Liver (tissue), 9 donors: Measurements from ENCODE around the gene UTF1. TPM values are rescaled to one million over a fixed set of nuclear protein-coding genes. Genes with fewer than 3 reads are reported as not detected.

Experiments used
- DNase-seq: peaks from one replicate; pipeline ENCODE4 v3.0.0-alpha.2; 2017; ENCODE audit warnings: low spot score
- H3K27ac ChIP-seq, 2 donors: one replicate each; pipeline ENCODE4 v1.7.0; 2013; ENCODE audit warnings: inconsistent platforms in 2 of 2, low read length in 2 of 2, control low read depth in 1 of 2, low read depth in 1 of 2, mild to moderate bottlenecking in 1 of 2
- H3K27me3 ChIP-seq, 4 donors: one replicate each; pipeline versions ENCODE4 v1.6.1 to v1.7.0; 2013; ENCODE audit warnings: low read length in 3 of 4, inconsistent platforms in 1 of 4, mild to moderate bottlenecking in 1 of 4, moderate library complexity in 1 of 4; ENCODE audit not compliant: control insufficient read depth in 4 of 4, insufficient read depth in 4 of 4
- H3K36me3 ChIP-seq, 4 donors: one replicate each; pipeline versions ENCODE4 v1.6.1 to v1.7.0; 2013; ENCODE audit warnings: low read length in 3 of 4, mild to moderate bottlenecking in 3 of 4, low read depth in 1 of 4, moderate library complexity in 1 of 4; ENCODE audit not compliant: control insufficient read depth in 4 of 4, insufficient read depth in 3 of 4
- H3K4me1 ChIP-seq, 4 donors: one replicate each; pipeline versions ENCODE4 v1.6.1 to v1.7.0; 2013; ENCODE audit warnings: low read length in 3 of 4, mild to moderate bottlenecking in 3 of 4, moderate library complexity in 1 of 4; ENCODE audit not compliant: control insufficient read depth in 4 of 4, insufficient read depth in 4 of 4
- H3K4me3 ChIP-seq, 3 donors: one replicate each; pipeline versions ENCODE4 v1.6.1 to v1.7.0; 2013; ENCODE audit warnings: low read length in 3 of 3, control low read depth in 1 of 3, low read depth in 1 of 3, mild to moderate bottlenecking in 1 of 3
- H3K9ac ChIP-seq, 2 donors: one replicate each; pipeline ENCODE4 v1.7.0; 2013; ENCODE audit warnings: low read length in 2 of 2, mild to moderate bottlenecking in 2 of 2, moderate library complexity in 2 of 2, control low read depth in 1 of 2, low read depth in 1 of 2
- H3K9me3 ChIP-seq, 4 donors: one replicate each; pipeline versions ENCODE4 v1.6.1 to v1.7.0; 2013; ENCODE audit warnings: low read length in 3 of 4; ENCODE audit not compliant: control insufficient read depth in 4 of 4
- CTCF ChIP-seq: fragments of 150-350 bp; IDR thresholded peaks from 2 replicates; pipeline ENCODE4 v1.5.1; 2017; ENCODE audit warnings: improper control_type of control experiment, low read depth, low read length; ENCODE audit not compliant: missing input control
- EGR1 ChIP-seq, 2 donors: IDR thresholded peaks; 2 replicates each; pipeline ENCODE4 v1.6.1; 2016 to 2018; ENCODE audit warnings: antibody characterized with exemption in 2 of 2, low read depth in 2 of 2
- FOXA1 ChIP-seq: IDR thresholded peaks from 2 replicates; pipeline ENCODE4 v1.6.1; 2016; ENCODE audit warnings: antibody characterized with exemption
- FOXA2 ChIP-seq: IDR thresholded peaks from 2 replicates; pipeline ENCODE4 v1.6.1; 2016; ENCODE audit warnings: antibody characterized with exemption
- GABPA ChIP-seq, 2 donors: IDR thresholded peaks in 1 of 2; conservative IDR thresholded peaks in 1 of 2; 2 replicates each; pipeline ENCODE4 v1.6.1; 2016; ENCODE audit warnings: antibody characterized with exemption in 2 of 2, mild to moderate bottlenecking in 1 of 2, moderate library complexity in 1 of 2
- HNF4A ChIP-seq, 2 donors: conservative IDR thresholded peaks; 2 replicates each; pipeline ENCODE4 v1.6.1; 2016; ENCODE audit warnings: antibody characterized with exemption in 2 of 2, mild to moderate bottlenecking in 2 of 2
- HNF4G ChIP-seq: IDR thresholded peaks from 2 replicates; pipeline ENCODE4 v1.6.1; 2016; ENCODE audit warnings: antibody characterized with exemption
- JUND ChIP-seq, 2 donors: IDR thresholded peaks; 2 replicates each; pipeline ENCODE4 v1.6.1; 2016; ENCODE audit warnings: antibody characterized with exemption in 2 of 2
- MAX ChIP-seq: IDR thresholded peaks from 2 replicates; pipeline ENCODE4 v1.6.1; 2016; ENCODE audit warnings: antibody characterized with exemption
- NR2F2 ChIP-seq: IDR thresholded peaks from 2 replicates; pipeline ENCODE4 v1.6.1; 2016; ENCODE audit warnings: antibody characterized with exemption
- RXRA ChIP-seq, 2 donors: IDR thresholded peaks; 2 replicates each; pipeline ENCODE4 v1.6.1; 2017 to 2018; ENCODE audit warnings: antibody characterized with exemption in 2 of 2, mild to moderate bottlenecking in 1 of 2
- SP1 ChIP-seq: IDR thresholded peaks from 2 replicates; pipeline ENCODE4 v1.6.1; 2018; ENCODE audit warnings: antibody characterized with exemption, mild to moderate bottlenecking
- TAF1 ChIP-seq: conservative IDR thresholded peaks from 2 replicates; pipeline ENCODE4 v1.6.1; 2016; ENCODE audit warnings: antibody characterized with exemption, mild to moderate bottlenecking
- YY1 ChIP-seq: IDR thresholded peaks from 2 replicates; pipeline ENCODE4 v1.6.1; 2016; ENCODE audit warnings: antibody characterized with exemption, mild to moderate bottlenecking
- ZBTB33 ChIP-seq: IDR thresholded peaks from 2 replicates; pipeline ENCODE4 v1.6.1; 2016; ENCODE audit warnings: antibody characterized with exemption
- WGBS: extraction: QIAGEN DNeasy Blood & Tissue Kit; methylation state at CpG from one replicate; pipeline ENCODE4 v1.1.7; 2013; 5-methylcytosine and 5-hydroxymethylcytosine counted together
- polyA plus RNA-seq, 2 donors: library from polyadenylated mRNA; stranded (reverse) in 1 of 2; unstranded in 1 of 2; fragments of 200-250 nt in 1 of 2; fragments of >200 nt in 1 of 2; fragmentation: Nextera tagmentation in 1 of 2; extraction: Ambion mirVana in 1 of 2; gene quantifications; one replicate each; pipeline versions ENCODE4 v1.2.1 to v1.2.3, GENCODE V29; 2013 to 2015
- total RNA-seq, 2 donors: library from RNA; depleted of rRNA; stranded (reverse); fragments of >200 nt; gene quantifications; one replicate each; pipeline ENCODE4 v1.2.3, GENCODE V29; 2014
- TF ChIP-seq, protein P1 (sequence below): IDR thresholded peaks from 2 replicates; pipeline ENCODE4 v1.6.1; 2016; ENCODE audit warnings: antibody characterized with exemption
- TF ChIP-seq, protein P2 (sequence below): IDR thresholded peaks from 2 replicates; pipeline ENCODE4 v1.6.1; 2016; ENCODE audit warnings: antibody characterized with exemption, mild to moderate bottlenecking
- donor health status: healthy.
- donor health status: healthy.
- donor health status: healthy.
- donor health status: healthy.
- donor health status: healthy.

UTF1 gene
- total and polyA plus RNA-seq, 4 donors: not detected

DNA sequence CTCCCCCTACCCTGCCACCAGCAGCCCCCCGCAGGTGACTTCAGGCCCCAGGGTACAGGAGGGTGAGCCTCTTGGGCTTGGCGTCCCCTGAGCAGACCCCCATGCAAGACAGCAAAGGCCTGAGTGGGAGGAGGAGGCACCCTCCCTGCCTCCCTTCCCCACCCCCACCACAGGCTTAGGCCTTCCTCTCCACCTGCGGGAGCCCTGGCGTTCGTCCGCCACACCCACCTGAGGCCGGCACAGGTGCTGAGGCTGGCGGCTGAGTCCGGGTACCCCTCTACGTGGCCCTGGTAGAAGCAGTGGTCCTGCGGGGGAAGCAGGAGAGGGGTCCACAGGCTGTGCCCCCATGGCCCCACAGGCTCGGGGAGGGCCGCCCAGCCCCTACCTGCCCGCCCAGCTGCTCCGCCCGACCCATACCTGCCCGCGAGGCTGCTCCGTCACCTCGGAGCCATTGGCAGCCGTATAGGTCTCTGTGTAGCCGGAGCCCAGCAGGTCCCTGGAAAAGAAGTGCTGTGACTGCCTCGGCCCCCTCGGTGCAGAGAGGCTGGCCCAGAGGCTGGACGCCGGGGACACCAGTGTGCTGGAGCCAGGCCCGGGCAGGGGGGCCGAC is 43.6 kb downstream of the UTF1 start:
- Histone ChIP-seq H3K4me1 (peaks cover 10 to 17% (median 14%) of the 10 kb centered on the region in 4 donors), H3K27ac (no peak overlapping the region), H3K9me3 (no peaks in the 10 kb centered on the region), H3K36me3 (peaks cover 5 to 23% (median 7%) of the 10 kb centered on the region in 4 donors), H3K9ac (no peak overlapping the region), H3K27me3 (no peaks in the 10 kb centered on the region), H3K4me3 (no peak overlapping the region)
- DNase-seq: no peak
- no peak for TF ChIP-seq JUND (IDR thresholded peaks at IDR 0.05)
- TF ChIP-seq YY1: no peak
- no peak for TF ChIP-seq GABPA (IDR thresholded peaks at IDR 0.05 in 1 of 2, conservative IDR thresholded peaks at IDR 0.05 in 1 of 2)
- no peak for TF ChIP-seq FOXA1
- TF ChIP-seq RXRA (IDR thresholded peaks at IDR 0.05): no peak
- no peak for TF ChIP-seq ZBTB33
- TF ChIP-seq HNF4A (conservative IDR thresholded peaks at IDR 0.05): no peak
- no peak for TF ChIP-seq HNF4G
- no peak for TF ChIP-seq NR2F2
- TF ChIP-seq, protein P1, sequence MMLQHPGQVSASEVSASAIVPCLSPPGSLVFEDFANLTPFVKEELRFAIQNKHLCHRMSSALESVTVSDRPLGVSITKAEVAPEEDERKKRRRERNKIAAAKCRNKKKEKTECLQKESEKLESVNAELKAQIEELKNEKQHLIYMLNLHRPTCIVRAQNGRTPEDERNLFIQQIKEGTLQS: no peak
- no peak for TF ChIP-seq MAX
- no peak for TF ChIP-seq CTCF
- TF ChIP-seq EGR1 (IDR thresholded peaks at IDR 0.05; ENCODE audit: low read depth in 2 of 2): no peak
- no peak for TF ChIP-seq TAF1
- TF ChIP-seq SP1: no peak
- TF ChIP-seq FOXA2: no peak
- TF ChIP-seq, protein P2, sequence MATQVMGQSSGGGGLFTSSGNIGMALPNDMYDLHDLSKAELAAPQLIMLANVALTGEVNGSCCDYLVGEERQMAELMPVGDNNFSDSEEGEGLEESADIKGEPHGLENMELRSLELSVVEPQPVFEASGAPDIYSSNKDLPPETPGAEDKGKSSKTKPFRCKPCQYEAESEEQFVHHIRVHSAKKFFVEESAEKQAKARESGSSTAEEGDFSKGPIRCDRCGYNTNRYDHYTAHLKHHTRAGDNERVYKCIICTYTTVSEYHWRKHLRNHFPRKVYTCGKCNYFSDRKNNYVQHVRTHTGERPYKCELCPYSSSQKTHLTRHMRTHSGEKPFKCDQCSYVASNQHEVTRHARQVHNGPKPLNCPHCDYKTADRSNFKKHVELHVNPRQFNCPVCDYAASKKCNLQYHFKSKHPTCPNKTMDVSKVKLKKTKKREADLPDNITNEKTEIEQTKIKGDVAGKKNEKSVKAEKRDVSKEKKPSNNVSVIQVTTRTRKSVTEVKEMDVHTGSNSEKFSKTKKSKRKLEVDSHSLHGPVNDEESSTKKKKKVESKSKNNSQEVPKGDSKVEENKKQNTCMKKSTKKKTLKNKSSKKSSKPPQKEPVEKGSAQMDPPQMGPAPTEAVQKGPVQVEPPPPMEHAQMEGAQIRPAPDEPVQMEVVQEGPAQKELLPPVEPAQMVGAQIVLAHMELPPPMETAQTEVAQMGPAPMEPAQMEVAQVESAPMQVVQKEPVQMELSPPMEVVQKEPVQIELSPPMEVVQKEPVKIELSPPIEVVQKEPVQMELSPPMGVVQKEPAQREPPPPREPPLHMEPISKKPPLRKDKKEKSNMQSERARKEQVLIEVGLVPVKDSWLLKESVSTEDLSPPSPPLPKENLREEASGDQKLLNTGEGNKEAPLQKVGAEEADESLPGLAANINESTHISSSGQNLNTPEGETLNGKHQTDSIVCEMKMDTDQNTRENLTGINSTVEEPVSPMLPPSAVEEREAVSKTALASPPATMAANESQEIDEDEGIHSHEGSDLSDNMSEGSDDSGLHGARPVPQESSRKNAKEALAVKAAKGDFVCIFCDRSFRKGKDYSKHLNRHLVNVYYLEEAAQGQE: no peak
- 86% methylated on average over 28 of the region's 28 CpGs for WGBS
